Fibroblast of mammary gland (primary cell): Measurements from ENCODE around the gene ST3GAL3.

Experiments
- DNase-seq: peaks from one replicate; pipeline ENCODE4 v3.0.0-alpha.2; 2010; ENCODE audit warnings: low read depth
- H3K4me3 ChIP-seq: 2 replicates; pipeline ENCODE4 v1.5.1; 2011; ENCODE audit warnings: low read depth, mild to moderate bottlenecking, low read length, moderate library complexity; ENCODE audit not compliant: control insufficient read depth
- CTCF ChIP-seq: conservative IDR thresholded peaks from 2 replicates; pipeline ENCODE4 v1.5.1; 2011; ENCODE audit warnings: low read depth, low read length, inconsistent platforms; ENCODE audit not compliant: control insufficient read depth, insufficient read depth

The ST3GAL3 gene

GRCh38 chr1:43686801-43687200, 20.5 kb upstream of the ST3GAL3 start:
- DNase-seq: no peak
- no peak for TF ChIP-seq CTCF
- no peak overlapping the region for H3K4me3 ChIP-seq

- no peak for TF ChIP-seq CTCF
Observed at GRCh38 chr1:43687301-43688108, 19.8 kb upstream of the ST3GAL3 start.

GRCh38 chr1:43688109-43688387, 19.3 kb upstream of the ST3GAL3 start:
- no peak overlapping the region for H3K4me3 ChIP-seq
- no peak for TF ChIP-seq CTCF
- no peak for DNase-seq

More at GRCh38 chr1:43687301-43688108, 19.8 kb upstream of the ST3GAL3 start:
- DNase-seq: peak; percentile 22
- no peak overlapping the region for H3K4me3 ChIP-seq

GRCh38 chr1:43688594-43689000, 18.7 kb upstream of the ST3GAL3 start:
- peak; percentile 98 for DNase-seq
- no peak overlapping the region for H3K4me3 ChIP-seq
- TF ChIP-seq CTCF: no peak

- TF ChIP-seq CTCF: no peak
- DNase-seq: no peak
Observed at GRCh38 chr1:43689289-43689688, 18.0 kb upstream of the ST3GAL3 start.

GRCh38 chr1:43691871-43692815, 15.2 kb upstream of the ST3GAL3 start:
- no peak for DNase-seq
- no peak overlapping the region for H3K4me3 ChIP-seq
- TF ChIP-seq CTCF: no peak

More at GRCh38 chr1:43689289-43689688, 18.0 kb upstream of the ST3GAL3 start:
- no peak overlapping the region for H3K4me3 ChIP-seq
